ENCODE results near the gene PHACTR1.

PHACTR1 gene

GRCh38 chr6:13288969-13289391 lies 572.4 kb downstream of the PHACTR1 start:
- no peak overlapping the region for H3K9ac ChIP-seq (ENCODE audit: low read length)
- H3K4me3 ChIP-seq (ENCODE audit: insufficient read depth in 1 of 2, low read depth in 1 of 2, low read length in 2 of 2) = no peak overlapping the region
- no peak overlapping the region for H3K4ac ChIP-seq (ENCODE audit: low read depth in 1 of 2, low read length in 2 of 2)
- H2AK5ac ChIP-seq (ENCODE audit: low read length, severe bottlenecking) = no peak overlapping the region
- H3K9me3 ChIP-seq (ENCODE audit: control insufficient read depth, low read length) = no peaks in the 10 kb centered on the region
- H3K23ac ChIP-seq (ENCODE audit: low read length in 2 of 2) = no peak overlapping the region
- peaks cover 2% of the 10 kb centered on the region for H3K4me1 ChIP-seq (ENCODE audit: control insufficient read depth, insufficient read depth, low read depth, low read length)
- peaks cover 13% of the 10 kb centered on the region for H3K79me1 ChIP-seq (replicated peaks; ENCODE audit: low read length, poor library complexity, severe bottlenecking)
- H3K36me3 ChIP-seq (ENCODE audit: control insufficient read depth in 1 of 2, insufficient read depth in 2 of 2, low read depth in 1 of 2, low read length in 2 of 2) = peaks cover 35 to 50% of the 10 kb centered on the region in 2 experiments
- DNase-seq = no peak
- no peaks in the 10 kb centered on the region for H3K27me3 ChIP-seq (ENCODE audit: control insufficient read depth in 1 of 2, insufficient read depth in 1 of 2, low read length in 2 of 2)
- H3K14ac ChIP-seq (ENCODE audit: low read length in 2 of 2) = no peak overlapping the region
- peak overlapping the region in 1 of 2 experiments; percentile 23 for H3K18ac ChIP-seq (ENCODE audit: low read depth in 1 of 2, low read length in 2 of 2)
- H2BK12ac ChIP-seq (ENCODE audit: low read length in 2 of 2) = no peak overlapping the region
- no peak overlapping the region for H3K27ac ChIP-seq (ENCODE audit: low read length, poor library complexity, severe bottlenecking)
- WGBS = 93% methylated on average over 13 of the region's 13 CpGs
- no peak overlapping the region for H3K4me2 ChIP-seq (ENCODE audit: low read length, poor library complexity, severe bottlenecking)
- H4K91ac ChIP-seq (ENCODE audit: low read length) = no peak overlapping the region
- H4K8ac ChIP-seq (ENCODE audit: low read length) = no peak overlapping the region
- H2BK5ac ChIP-seq (ENCODE audit: low read depth, low read length, poor library complexity, severe bottlenecking) = no peak overlapping the region
- H2BK15ac ChIP-seq (ENCODE audit: low read depth, poor library complexity, severe bottlenecking) = no peak overlapping the region
- H2AFZ ChIP-seq (ENCODE audit: low read depth, low read length) = no peak overlapping the region
- no peak overlapping the region for H2BK120ac ChIP-seq (ENCODE audit: low read depth, low read length)

- Histone ChIP-seq H3K36me3 (ENCODE audit: control insufficient read depth in 1 of 2, insufficient read depth in 2 of 2, low read depth in 1 of 2, low read length in 2 of 2) (peaks cover 44 to 59% of the 10 kb centered on the region in 2 experiments), H3K27ac (ENCODE audit: low read length, poor library complexity, severe bottlenecking) (no peak overlapping the region), H3K4me3 (ENCODE audit: insufficient read depth in 1 of 2, low read depth in 1 of 2, low read length in 2 of 2) (no peak overlapping the region), H3K23ac (ENCODE audit: low read length in 2 of 2) (no peak overlapping the region), H3K9me3 (ENCODE audit: control insufficient read depth, low read length) (no peaks in the 10 kb centered on the region), H3K14ac (ENCODE audit: low read length in 2 of 2) (no peak overlapping the region), H4K91ac (ENCODE audit: low read length) (no peak overlapping the region), H2AK5ac (ENCODE audit: low read length, severe bottlenecking) (no peak overlapping the region), H2BK5ac (ENCODE audit: low read depth, low read length, poor library complexity, severe bottlenecking) (no peak overlapping the region), H2BK120ac (ENCODE audit: low read depth, low read length) (no peak overlapping the region), H3K27me3 (ENCODE audit: control insufficient read depth in 1 of 2, insufficient read depth in 1 of 2, low read length in 2 of 2) (no peaks in the 10 kb centered on the region), H3K79me1 (replicated peaks; ENCODE audit: low read length, poor library complexity, severe bottlenecking) (peaks cover 21% of the 10 kb centered on the region), H3K4ac (ENCODE audit: low read depth in 1 of 2, low read length in 2 of 2) (no peak overlapping the region), H3K4me2 (ENCODE audit: low read length, poor library complexity, severe bottlenecking) (no peak overlapping the region), H3K18ac (ENCODE audit: low read depth in 1 of 2, low read length in 2 of 2) (no peak overlapping the region), H3K9ac (ENCODE audit: low read length) (no peak overlapping the region), H2AFZ (ENCODE audit: low read depth, low read length) (no peak overlapping the region), H2BK15ac (ENCODE audit: low read depth, poor library complexity, severe bottlenecking) (no peak overlapping the region), H3K4me1 (ENCODE audit: control insufficient read depth, insufficient read depth, low read depth, low read length) (no peaks in the 10 kb centered on the region), H2BK12ac (ENCODE audit: low read length in 2 of 2) (no peak overlapping the region), H4K8ac (ENCODE audit: low read length) (no peak overlapping the region)
- 96% methylated on average over 8 of the region's 9 CpGs for WGBS
- no peak for DNase-seq
Measured at GRCh38 chr6:13289789-13290318, 573.3 kb downstream of the PHACTR1 start.

GRCh38 chr6:13290335-13290734 lies 573.8 kb downstream of the PHACTR1 start:
- Histone ChIP-seq H3K9ac (ENCODE audit: low read length) (no peak overlapping the region), H3K4ac (ENCODE audit: low read depth in 1 of 2, low read length in 2 of 2) (no peak overlapping the region), H2AK5ac (ENCODE audit: low read length, severe bottlenecking) (no peak overlapping the region), H3K79me1 (replicated peaks; ENCODE audit: low read length, poor library complexity, severe bottlenecking) (peaks cover 24% of the 10 kb centered on the region), H3K27me3 (ENCODE audit: control insufficient read depth in 1 of 2, insufficient read depth in 1 of 2, low read length in 2 of 2) (no peaks in the 10 kb centered on the region), H4K91ac (ENCODE audit: low read length) (no peak overlapping the region), H3K4me1 (ENCODE audit: control insufficient read depth, insufficient read depth, low read depth, low read length) (no peaks in the 10 kb centered on the region), H3K27ac (ENCODE audit: low read length, poor library complexity, severe bottlenecking) (no peak overlapping the region), H2AFZ (ENCODE audit: low read depth, low read length) (no peak overlapping the region), H3K4me2 (ENCODE audit: low read length, poor library complexity, severe bottlenecking) (no peak overlapping the region), H3K36me3 (ENCODE audit: control insufficient read depth in 1 of 2, insufficient read depth in 2 of 2, low read depth in 1 of 2, low read length in 2 of 2) (peaks cover 49 to 60% of the 10 kb centered on the region in 2 experiments), H3K14ac (ENCODE audit: low read length in 2 of 2) (no peak overlapping the region), H3K23ac (ENCODE audit: low read length in 2 of 2) (no peak overlapping the region), H4K8ac (ENCODE audit: low read length) (no peak overlapping the region), H3K4me3 (ENCODE audit: insufficient read depth in 1 of 2, low read depth in 1 of 2, low read length in 2 of 2) (no peak overlapping the region), H2BK15ac (ENCODE audit: low read depth, poor library complexity, severe bottlenecking) (no peak overlapping the region), H2BK5ac (ENCODE audit: low read depth, low read length, poor library complexity, severe bottlenecking) (no peak overlapping the region), H3K18ac (ENCODE audit: low read depth in 1 of 2, low read length in 2 of 2) (no peak overlapping the region), H2BK120ac (ENCODE audit: low read depth, low read length) (no peak overlapping the region), H3K9me3 (ENCODE audit: control insufficient read depth, low read length) (no peaks in the 10 kb centered on the region), H2BK12ac (ENCODE audit: low read length in 2 of 2) (no peak overlapping the region)
- DNase-seq = no peak
- no CpG with 5 or more reads among the region's 2 CpGs for WGBS

- Histone ChIP-seq H2BK15ac (ENCODE audit: low read depth, poor library complexity, severe bottlenecking) (no peak overlapping the region), H3K4me1 (ENCODE audit: control insufficient read depth, insufficient read depth, low read depth, low read length) (peaks cover 8% of the 10 kb centered on the region), H3K27me3 (ENCODE audit: control insufficient read depth in 1 of 2, insufficient read depth in 1 of 2, low read length in 2 of 2) (no peaks in the 10 kb centered on the region), H3K9ac (ENCODE audit: low read length) (no peak overlapping the region), H3K14ac (ENCODE audit: low read length in 2 of 2) (no peak overlapping the region), H2BK120ac (ENCODE audit: low read depth, low read length) (no peak overlapping the region), H3K18ac (ENCODE audit: low read depth in 1 of 2, low read length in 2 of 2) (no peak overlapping the region), H3K4me3 (ENCODE audit: insufficient read depth in 1 of 2, low read depth in 1 of 2, low read length in 2 of 2) (no peak overlapping the region), H4K91ac (ENCODE audit: low read length) (peak overlapping the region; percentile 58), H2AFZ (ENCODE audit: low read depth, low read length) (no peak overlapping the region), H2AK5ac (ENCODE audit: low read length, severe bottlenecking) (no peak overlapping the region), H3K4me2 (ENCODE audit: low read length, poor library complexity, severe bottlenecking) (no peak overlapping the region), H2BK12ac (ENCODE audit: low read length in 2 of 2) (no peak overlapping the region), H3K36me3 (ENCODE audit: control insufficient read depth in 1 of 2, insufficient read depth in 2 of 2, low read depth in 1 of 2, low read length in 2 of 2) (peaks cover 54 to 67% of the 10 kb centered on the region in 2 experiments), H3K9me3 (ENCODE audit: control insufficient read depth, low read length) (no peaks in the 10 kb centered on the region), H3K4ac (ENCODE audit: low read depth in 1 of 2, low read length in 2 of 2) (no peak overlapping the region), H3K27ac (ENCODE audit: low read length, poor library complexity, severe bottlenecking) (no peak overlapping the region), H3K23ac (ENCODE audit: low read length in 2 of 2) (no peak overlapping the region), H3K79me1 (replicated peaks; ENCODE audit: low read length, poor library complexity, severe bottlenecking) (peaks cover 38% of the 10 kb centered on the region), H4K8ac (ENCODE audit: low read length) (no peak overlapping the region), H2BK5ac (ENCODE audit: low read depth, low read length, poor library complexity, severe bottlenecking) (no peak overlapping the region)
- no peak for DNase-seq
- WGBS = 93% methylated on average over 9 of the region's 9 CpGs
Measured at GRCh38 chr6:13292774-13293173, 576.2 kb downstream of the PHACTR1 start.

Measured in mesenchymal stem cell (in vitro differentiated cells and primary cell).